ENCODE data around the gene CROCC2.

DNA sequence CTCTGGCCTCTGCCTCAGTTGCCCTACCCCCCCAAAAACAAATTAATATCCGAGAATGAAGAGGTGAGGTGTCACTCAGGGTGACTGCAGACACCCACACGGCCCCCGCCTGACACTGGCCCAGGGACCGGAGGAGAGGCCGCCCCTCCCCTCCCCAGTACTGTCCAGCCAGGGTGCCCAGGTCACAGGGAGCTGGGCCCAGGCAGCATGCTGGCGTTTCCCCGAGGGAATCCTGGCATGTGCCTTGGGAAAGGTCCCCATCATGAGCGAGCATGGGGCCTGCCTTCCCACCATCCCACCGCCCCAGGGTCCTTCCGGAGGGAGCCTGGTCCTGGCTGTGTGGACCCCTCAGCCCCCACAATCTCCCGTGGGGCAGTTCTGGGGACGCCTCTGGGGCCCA lies 13.2 kb upstream of the CROCC2 start:
- TF ChIP-seq, protein P1, sequence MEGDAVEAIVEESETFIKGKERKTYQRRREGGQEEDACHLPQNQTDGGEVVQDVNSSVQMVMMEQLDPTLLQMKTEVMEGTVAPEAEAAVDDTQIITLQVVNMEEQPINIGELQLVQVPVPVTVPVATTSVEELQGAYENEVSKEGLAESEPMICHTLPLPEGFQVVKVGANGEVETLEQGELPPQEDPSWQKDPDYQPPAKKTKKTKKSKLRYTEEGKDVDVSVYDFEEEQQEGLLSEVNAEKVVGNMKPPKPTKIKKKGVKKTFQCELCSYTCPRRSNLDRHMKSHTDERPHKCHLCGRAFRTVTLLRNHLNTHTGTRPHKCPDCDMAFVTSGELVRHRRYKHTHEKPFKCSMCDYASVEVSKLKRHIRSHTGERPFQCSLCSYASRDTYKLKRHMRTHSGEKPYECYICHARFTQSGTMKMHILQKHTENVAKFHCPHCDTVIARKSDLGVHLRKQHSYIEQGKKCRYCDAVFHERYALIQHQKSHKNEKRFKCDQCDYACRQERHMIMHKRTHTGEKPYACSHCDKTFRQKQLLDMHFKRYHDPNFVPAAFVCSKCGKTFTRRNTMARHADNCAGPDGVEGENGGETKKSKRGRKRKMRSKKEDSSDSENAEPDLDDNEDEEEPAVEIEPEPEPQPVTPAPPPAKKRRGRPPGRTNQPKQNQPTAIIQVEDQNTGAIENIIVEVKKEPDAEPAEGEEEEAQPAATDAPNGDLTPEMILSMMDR (IDR thresholded peaks at IDR 0.05) = no peak
- no peak for TF ChIP-seq POLR2AphosphoS5 (IDR thresholded peaks at IDR 0.05)
- TF ChIP-seq POLR2A (IDR thresholded peaks at IDR 0.05) = no peak
